ENCODE results near the gene HMCN2.
"Not testable (repeated sequence)": the region's sequence is repeated elsewhere in the genome, so short reads cannot be mapped to it uniquely, and the experiment has no call there.

Gene HMCN2

DNA sequence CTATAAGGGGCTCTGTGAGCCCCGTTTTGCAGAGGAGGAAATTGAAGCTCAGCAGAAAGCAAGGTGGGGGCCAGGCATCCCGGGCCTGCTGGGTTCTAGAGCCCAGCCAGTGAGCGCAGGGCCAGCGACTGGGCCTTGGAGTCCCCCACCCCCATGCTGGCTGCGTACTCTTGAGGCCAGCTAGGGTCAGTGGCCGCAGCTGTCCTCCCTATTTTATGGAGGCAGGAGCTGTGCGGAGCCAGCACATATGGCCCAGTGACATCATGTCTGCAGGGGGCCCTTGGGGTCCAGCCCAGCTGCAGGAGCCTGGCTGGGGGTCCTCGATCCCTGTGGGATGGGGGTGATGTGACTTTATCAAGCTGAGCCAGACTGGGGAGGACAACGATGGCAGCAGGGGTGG is 71.3 kb downstream of the HMCN2 start:
- H3K9ac ChIP-seq (ENCODE audit: low read depth in 1 of 2, low read length in 2 of 2): no peak overlapping the region
- H3K4me3 ChIP-seq (ENCODE audit: low read length in 2 of 2): no peak overlapping the region
- no peaks in the 10 kb centered on the region for H3K36me3 ChIP-seq (ENCODE audit: control insufficient read depth in 2 of 2, insufficient read depth in 2 of 2, low read length in 2 of 2)
- peaks cover 0 to 8% of the 10 kb centered on the region in 2 donors for H3K27me3 ChIP-seq (ENCODE audit: control insufficient read depth in 2 of 2, insufficient read depth in 2 of 2, low read length in 2 of 2)
- peaks cover 0 to 10% of the 10 kb centered on the region in 2 donors for H3K4me1 ChIP-seq (ENCODE audit: control insufficient read depth in 2 of 2, insufficient read depth in 2 of 2, low read length in 2 of 2)
- no peaks in the 10 kb centered on the region for H3K9me3 ChIP-seq (ENCODE audit: control insufficient read depth in 2 of 2, low read length in 2 of 2)
- H3K27ac ChIP-seq (ENCODE audit: low read depth in 2 of 2, low read length in 2 of 2): no peak overlapping the region

DNA sequence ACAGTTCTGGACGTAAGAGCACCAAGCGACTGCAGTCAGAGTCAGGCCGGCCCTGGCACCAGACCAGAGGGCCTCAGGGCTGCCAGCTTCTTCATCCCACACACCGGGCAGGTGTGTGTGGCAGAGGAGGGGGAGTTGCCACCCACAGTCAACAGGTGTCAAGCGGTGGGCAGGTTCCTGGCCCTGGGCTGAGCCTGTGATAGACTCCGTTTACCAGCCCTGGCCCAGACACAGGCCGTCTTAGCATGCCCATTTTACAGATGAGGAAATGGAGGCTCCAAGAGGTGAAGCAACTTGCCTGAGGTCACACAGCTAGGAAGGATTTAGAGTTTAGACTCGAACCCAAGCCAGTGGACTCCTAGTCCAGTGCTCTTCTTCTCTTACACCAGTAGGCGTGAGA is 71.8 kb downstream of the HMCN2 start:
- Histone ChIP-seq H3K4me1 (ENCODE audit: control insufficient read depth in 2 of 2, insufficient read depth in 2 of 2, low read length in 2 of 2) (peaks cover 0 to 8% of the 10 kb centered on the region in 2 donors), H3K27ac (ENCODE audit: low read depth in 2 of 2, low read length in 2 of 2) (no peak overlapping the region), H3K27me3 (ENCODE audit: control insufficient read depth in 2 of 2, insufficient read depth in 2 of 2, low read length in 2 of 2) (peaks cover 0 to 5% of the 10 kb centered on the region in 2 donors), H3K9ac (ENCODE audit: low read depth in 1 of 2, low read length in 2 of 2) (no peak overlapping the region), H3K36me3 (ENCODE audit: control insufficient read depth in 2 of 2, insufficient read depth in 2 of 2, low read length in 2 of 2) (no peaks in the 10 kb centered on the region), H3K4me3 (ENCODE audit: low read length in 2 of 2) (no peak overlapping the region), H3K9me3 (ENCODE audit: control insufficient read depth in 2 of 2, low read length in 2 of 2) (no peaks in the 10 kb centered on the region)

DNA sequence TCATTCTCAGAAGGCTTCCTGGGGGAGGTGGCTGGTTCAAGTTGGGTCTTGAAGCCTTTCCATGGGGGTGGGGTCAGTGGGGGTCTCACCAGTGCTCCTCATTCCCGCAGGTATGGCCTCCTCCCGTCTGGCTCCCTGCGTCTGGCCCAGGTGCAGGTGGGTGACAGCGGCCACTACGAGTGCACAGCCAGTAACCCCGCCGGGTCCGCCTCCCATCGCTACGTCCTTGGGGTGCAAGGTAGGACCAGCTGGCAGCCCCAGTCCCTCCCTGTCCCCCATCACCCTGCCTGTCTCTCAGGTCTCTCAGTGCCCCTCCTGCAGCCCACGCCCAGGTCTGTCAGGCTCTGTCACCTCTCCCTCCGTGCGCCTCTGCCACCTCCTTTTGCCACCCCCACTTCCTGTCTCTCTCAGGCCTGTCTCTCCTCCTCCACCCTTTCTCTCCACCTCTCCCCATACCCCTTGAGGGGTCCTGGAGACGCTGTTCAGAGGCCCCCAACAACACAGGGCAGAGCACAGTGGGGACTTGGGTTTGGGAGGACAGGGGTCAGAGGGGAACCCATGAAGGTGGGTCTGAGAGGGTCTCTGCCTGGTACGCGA is 72.3 kb downstream of the HMCN2 start:
- Histone ChIP-seq H3K36me3 (ENCODE audit: control insufficient read depth in 2 of 2, insufficient read depth in 2 of 2, low read length in 2 of 2) (no peaks in the 10 kb centered on the region), H3K27me3 (ENCODE audit: control insufficient read depth in 2 of 2, insufficient read depth in 2 of 2, low read length in 2 of 2) (peaks cover 0 to 5% of the 10 kb centered on the region in 2 donors), H3K9ac (ENCODE audit: low read depth in 1 of 2, low read length in 2 of 2) (no peak overlapping the region), H3K4me3 (ENCODE audit: low read length in 2 of 2) (no peak overlapping the region), H3K4me1 (ENCODE audit: control insufficient read depth in 2 of 2, insufficient read depth in 2 of 2, low read length in 2 of 2) (peaks cover 0 to 8% of the 10 kb centered on the region in 2 donors), H3K9me3 (ENCODE audit: control insufficient read depth in 2 of 2, low read length in 2 of 2) (no peaks in the 10 kb centered on the region), H3K27ac (ENCODE audit: low read depth in 2 of 2, low read length in 2 of 2) (no peak overlapping the region)

DNA sequence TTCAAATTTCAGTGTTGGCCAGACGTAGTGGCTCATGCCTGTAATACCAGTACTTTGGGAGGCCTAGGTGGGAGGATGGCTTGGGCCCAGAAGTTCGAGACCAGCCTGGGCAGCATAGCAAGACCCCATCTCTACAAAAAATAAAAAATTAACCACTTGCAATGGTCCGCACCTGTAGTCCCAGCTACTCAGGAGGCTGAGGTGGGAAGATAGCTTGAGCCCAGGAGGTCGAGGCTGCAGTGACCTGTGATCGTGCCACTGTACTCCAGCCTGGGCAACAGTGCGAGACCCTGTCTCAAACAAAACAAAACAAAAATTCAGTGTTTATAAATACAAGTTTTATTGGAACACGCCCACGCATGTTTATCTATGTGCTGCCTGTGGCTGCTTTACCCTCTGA is 73.3 kb downstream of the HMCN2 start:
- not testable (repeated sequence) for H3K27me3 ChIP-seq (ENCODE audit: control insufficient read depth in 2 of 2, insufficient read depth in 2 of 2, low read length in 2 of 2); H3K9ac ChIP-seq (ENCODE audit: low read depth in 1 of 2, low read length in 2 of 2); H3K4me3 ChIP-seq (ENCODE audit: low read length in 2 of 2); H3K27ac ChIP-seq (ENCODE audit: low read depth in 2 of 2, low read length in 2 of 2); H3K36me3 ChIP-seq (ENCODE audit: control insufficient read depth in 2 of 2, insufficient read depth in 2 of 2, low read length in 2 of 2); H3K9me3 ChIP-seq (ENCODE audit: control insufficient read depth in 2 of 2, low read length in 2 of 2); H3K4me1 ChIP-seq (ENCODE audit: control insufficient read depth in 2 of 2, insufficient read depth in 2 of 2, low read length in 2 of 2)

DNA sequence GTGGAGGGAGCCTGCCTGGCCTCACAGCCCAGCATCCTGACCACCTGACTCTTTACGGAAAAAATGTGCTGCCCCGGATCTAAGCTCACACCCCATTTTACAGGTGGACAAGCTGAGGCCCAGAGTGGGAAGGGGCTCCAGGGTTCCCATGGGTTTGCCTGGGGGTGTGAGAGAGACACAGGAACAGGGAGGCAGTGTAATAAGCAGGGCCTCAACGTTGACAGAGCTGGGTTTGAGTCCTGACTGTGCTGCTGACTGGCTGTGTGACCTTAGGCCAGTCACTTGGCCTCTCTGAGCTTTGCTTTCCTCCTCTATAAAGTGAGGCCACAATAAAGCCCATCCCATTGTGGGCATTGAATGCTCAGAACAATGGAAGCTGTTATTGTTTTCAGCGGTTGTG is 73.7 kb downstream of the HMCN2 start:
- Histone ChIP-seq H3K4me3 (ENCODE audit: low read length in 2 of 2) (no peak overlapping the region), H3K9me3 (ENCODE audit: control insufficient read depth in 2 of 2, low read length in 2 of 2) (no peaks in the 10 kb centered on the region), H3K9ac (ENCODE audit: low read depth in 1 of 2, low read length in 2 of 2) (no peak overlapping the region), H3K27ac (ENCODE audit: low read depth in 2 of 2, low read length in 2 of 2) (no peak overlapping the region), H3K27me3 (ENCODE audit: control insufficient read depth in 2 of 2, insufficient read depth in 2 of 2, low read length in 2 of 2) (no peaks in the 10 kb centered on the region), H3K4me1 (ENCODE audit: control insufficient read depth in 2 of 2, insufficient read depth in 2 of 2, low read length in 2 of 2) (no peaks in the 10 kb centered on the region), H3K36me3 (ENCODE audit: control insufficient read depth in 2 of 2, insufficient read depth in 2 of 2, low read length in 2 of 2) (no peaks in the 10 kb centered on the region)

DNA sequence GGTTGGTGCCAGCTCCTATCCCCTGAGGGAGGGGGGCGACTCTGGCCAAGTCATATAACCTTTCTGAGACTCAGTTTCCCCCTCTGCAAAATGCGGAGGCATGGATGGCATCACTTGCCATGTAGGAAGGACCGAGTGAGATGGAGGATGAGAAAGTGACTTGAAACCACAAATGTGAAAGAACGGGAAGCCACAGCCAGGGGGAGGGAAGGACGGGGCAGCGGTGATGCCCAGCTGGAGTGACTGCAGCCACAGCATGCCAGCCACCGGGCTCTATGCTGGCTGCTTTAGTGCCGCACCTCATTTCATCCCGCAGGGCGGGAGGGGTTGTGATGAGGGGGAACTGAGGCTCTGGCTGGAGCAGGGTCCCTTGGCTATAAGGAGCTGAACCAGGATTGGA is 74.5 kb downstream of the HMCN2 start:
- Histone ChIP-seq H3K4me1 (ENCODE audit: control insufficient read depth in 2 of 2, insufficient read depth in 2 of 2, low read length in 2 of 2) (no peaks in the 10 kb centered on the region), H3K9ac (ENCODE audit: low read depth in 1 of 2, low read length in 2 of 2) (no peak overlapping the region), H3K9me3 (ENCODE audit: control insufficient read depth in 2 of 2, low read length in 2 of 2) (no peaks in the 10 kb centered on the region), H3K4me3 (ENCODE audit: low read length in 2 of 2) (no peak overlapping the region), H3K27ac (ENCODE audit: low read depth in 2 of 2, low read length in 2 of 2) (no peak overlapping the region), H3K27me3 (ENCODE audit: control insufficient read depth in 2 of 2, insufficient read depth in 2 of 2, low read length in 2 of 2) (no peaks in the 10 kb centered on the region), H3K36me3 (ENCODE audit: control insufficient read depth in 2 of 2, insufficient read depth in 2 of 2, low read length in 2 of 2) (no peaks in the 10 kb centered on the region)

DNA sequence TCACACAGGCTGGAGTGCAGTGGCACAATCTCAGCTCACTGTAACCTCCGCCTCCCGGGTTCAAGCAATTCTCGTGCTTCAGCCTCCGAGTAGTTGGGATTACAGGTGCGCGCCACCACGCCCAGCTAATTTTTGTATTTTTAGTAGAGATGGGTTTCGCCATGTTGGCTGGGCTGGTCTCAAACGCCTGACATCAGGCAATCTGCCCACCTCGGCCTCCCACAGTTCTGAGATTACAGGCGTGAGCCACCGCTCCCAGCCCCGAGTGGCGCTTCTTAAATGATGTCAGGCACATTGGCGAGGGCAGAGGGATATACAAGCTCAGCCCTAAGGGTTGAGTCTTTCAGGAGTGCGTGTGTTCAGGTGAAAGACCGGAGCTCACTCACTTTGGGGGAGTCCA is 75.0 kb downstream of the HMCN2 start:
- not testable (repeated sequence) for H3K27me3 ChIP-seq (ENCODE audit: control insufficient read depth in 2 of 2, insufficient read depth in 2 of 2, low read length in 2 of 2); H3K4me3 ChIP-seq (ENCODE audit: low read length in 2 of 2); H3K4me1 ChIP-seq (ENCODE audit: control insufficient read depth in 2 of 2, insufficient read depth in 2 of 2, low read length in 2 of 2); H3K9me3 ChIP-seq (ENCODE audit: control insufficient read depth in 2 of 2, low read length in 2 of 2); H3K9ac ChIP-seq (ENCODE audit: low read depth in 1 of 2, low read length in 2 of 2); H3K36me3 ChIP-seq (ENCODE audit: control insufficient read depth in 2 of 2, insufficient read depth in 2 of 2, low read length in 2 of 2); H3K27ac ChIP-seq (ENCODE audit: low read depth in 2 of 2, low read length in 2 of 2)

DNA sequence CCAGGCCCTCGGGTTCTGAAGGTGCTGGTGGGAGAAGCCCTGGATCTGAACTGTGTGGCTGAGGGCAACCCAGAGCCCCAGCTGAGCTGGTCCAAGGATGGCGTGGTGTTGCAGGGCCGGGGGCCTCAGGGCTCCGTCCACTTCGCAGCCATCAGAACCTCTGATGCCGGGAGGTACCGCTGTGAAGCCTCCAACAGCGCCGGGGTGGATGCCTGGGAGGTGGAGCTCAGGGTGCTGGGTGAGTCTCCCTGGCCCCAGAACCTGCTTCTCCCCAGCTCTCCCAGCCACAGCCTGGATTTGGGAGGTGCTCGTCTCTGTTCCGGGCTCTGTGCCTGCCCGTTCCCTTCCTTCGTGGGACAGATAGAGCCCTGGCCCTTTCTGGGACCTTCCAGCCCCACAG is 75.6 kb downstream of the HMCN2 start:
- H3K9me3 ChIP-seq (ENCODE audit: control insufficient read depth in 2 of 2, low read length in 2 of 2): no peaks in the 10 kb centered on the region

DNA sequence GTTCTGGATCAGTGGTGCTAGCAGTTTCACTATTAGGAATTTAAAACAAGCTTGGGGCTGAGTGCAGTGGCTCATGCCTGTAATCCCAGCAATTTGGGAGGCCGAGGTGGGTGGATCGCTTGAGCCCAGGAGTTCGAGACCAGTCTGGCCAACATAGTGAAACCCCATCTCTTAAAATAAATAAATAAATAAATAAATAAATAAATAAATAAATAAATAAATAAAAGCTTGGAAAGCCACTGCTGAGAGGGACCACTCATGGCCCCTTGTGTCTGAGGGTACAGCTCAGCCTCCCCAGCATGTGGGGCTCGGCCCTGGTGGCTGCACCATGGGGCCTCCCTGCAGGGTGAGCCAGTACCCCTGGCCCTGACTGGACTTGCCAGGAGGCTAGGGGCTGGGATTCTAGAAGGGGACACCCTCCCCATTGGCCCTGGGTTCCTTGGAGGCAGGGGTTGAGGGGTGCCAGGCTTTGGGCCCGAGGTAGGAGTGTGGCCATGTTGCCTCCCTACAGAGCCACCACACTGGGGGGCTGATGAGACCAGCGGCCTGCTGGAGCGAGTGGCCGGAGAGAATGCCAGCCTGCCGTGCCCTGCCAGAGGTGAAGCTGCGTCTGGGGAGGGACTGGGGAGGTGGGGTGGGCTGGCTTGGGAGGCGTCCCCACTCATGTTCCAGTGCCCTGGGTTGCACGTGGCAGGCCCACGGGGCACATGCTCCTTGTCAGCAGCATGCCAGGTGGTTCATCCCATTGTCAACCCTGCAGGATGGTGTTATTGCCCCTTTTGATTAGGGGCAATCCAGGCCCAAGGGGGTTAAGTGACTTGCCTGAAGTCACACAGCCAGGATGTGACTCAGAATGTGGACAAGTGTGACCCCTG is 76.5 kb downstream of the HMCN2 start:
- no peaks in the 10 kb centered on the region for H3K27me3 ChIP-seq (ENCODE audit: control insufficient read depth in 2 of 2, insufficient read depth in 2 of 2, low read length in 2 of 2)
- H3K9me3 ChIP-seq (ENCODE audit: control insufficient read depth in 2 of 2, low read length in 2 of 2): no peaks in the 10 kb centered on the region
- no peak overlapping the region for H3K9ac ChIP-seq (ENCODE audit: low read depth in 1 of 2, low read length in 2 of 2)
- no peak overlapping the region for H3K27ac ChIP-seq (ENCODE audit: low read depth in 2 of 2, low read length in 2 of 2)
- H3K36me3 ChIP-seq (ENCODE audit: control insufficient read depth in 2 of 2, insufficient read depth in 2 of 2, low read length in 2 of 2): no peaks in the 10 kb centered on the region
- no peak overlapping the region for H3K4me3 ChIP-seq (ENCODE audit: low read length in 2 of 2)
- H3K4me1 ChIP-seq (ENCODE audit: control insufficient read depth in 2 of 2, insufficient read depth in 2 of 2, low read length in 2 of 2): no peaks in the 10 kb centered on the region

More for the DNA sequence above, 75.6 kb downstream of the HMCN2 start:
- Histone ChIP-seq H3K4me1 (ENCODE audit: control insufficient read depth in 2 of 2, insufficient read depth in 2 of 2, low read length in 2 of 2) (no peaks in the 10 kb centered on the region), H3K27ac (ENCODE audit: low read depth in 2 of 2, low read length in 2 of 2) (no peak overlapping the region), H3K4me3 (ENCODE audit: low read length in 2 of 2) (no peak overlapping the region), H3K27me3 (ENCODE audit: control insufficient read depth in 2 of 2, insufficient read depth in 2 of 2, low read length in 2 of 2) (no peaks in the 10 kb centered on the region), H3K36me3 (ENCODE audit: control insufficient read depth in 2 of 2, insufficient read depth in 2 of 2, low read length in 2 of 2) (no peaks in the 10 kb centered on the region), H3K9ac (ENCODE audit: low read depth in 1 of 2, low read length in 2 of 2) (no peak overlapping the region)

DNA sequence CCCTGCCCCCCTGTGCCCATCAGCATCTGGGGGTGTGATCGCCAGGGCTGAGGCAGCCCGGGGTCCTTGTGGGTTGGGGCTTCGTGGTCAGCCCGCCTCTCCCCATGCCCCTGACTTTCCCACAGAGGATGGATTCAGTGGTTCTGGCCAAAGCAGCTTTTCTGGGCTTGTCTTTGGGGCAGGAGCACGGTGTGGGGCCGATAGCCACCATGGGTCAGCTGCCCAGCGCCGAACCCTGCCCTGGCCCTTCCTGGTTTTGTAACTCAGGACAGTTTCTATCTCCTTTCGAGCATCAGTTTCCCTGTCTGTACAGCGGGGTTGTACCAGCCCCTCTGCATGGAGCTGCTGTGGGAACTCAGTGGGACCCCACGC is 77.1 kb downstream of the HMCN2 start:
- Histone ChIP-seq H3K4me3 (ENCODE audit: low read length in 2 of 2) (no peak overlapping the region), H3K9ac (ENCODE audit: low read depth in 1 of 2, low read length in 2 of 2) (no peak overlapping the region), H3K36me3 (ENCODE audit: control insufficient read depth in 2 of 2, insufficient read depth in 2 of 2, low read length in 2 of 2) (no peaks in the 10 kb centered on the region), H3K27ac (ENCODE audit: low read depth in 2 of 2, low read length in 2 of 2) (no peak overlapping the region), H3K4me1 (ENCODE audit: control insufficient read depth in 2 of 2, insufficient read depth in 2 of 2, low read length in 2 of 2) (no peaks in the 10 kb centered on the region), H3K9me3 (ENCODE audit: control insufficient read depth in 2 of 2, low read length in 2 of 2) (no peaks in the 10 kb centered on the region), H3K27me3 (ENCODE audit: control insufficient read depth in 2 of 2, insufficient read depth in 2 of 2, low read length in 2 of 2) (no peaks in the 10 kb centered on the region)

Measured in mucosa of rectum (tissue), 2 donors.